ENCODE measurements around the gene SPRR2F.

SPRR2F gene

GRCh38 chr1:153072806-153073726, 40.2 kb downstream of the SPRR2F start:
- no peak for DNase-seq (ENCODE audit: low spot score)

DNA sequence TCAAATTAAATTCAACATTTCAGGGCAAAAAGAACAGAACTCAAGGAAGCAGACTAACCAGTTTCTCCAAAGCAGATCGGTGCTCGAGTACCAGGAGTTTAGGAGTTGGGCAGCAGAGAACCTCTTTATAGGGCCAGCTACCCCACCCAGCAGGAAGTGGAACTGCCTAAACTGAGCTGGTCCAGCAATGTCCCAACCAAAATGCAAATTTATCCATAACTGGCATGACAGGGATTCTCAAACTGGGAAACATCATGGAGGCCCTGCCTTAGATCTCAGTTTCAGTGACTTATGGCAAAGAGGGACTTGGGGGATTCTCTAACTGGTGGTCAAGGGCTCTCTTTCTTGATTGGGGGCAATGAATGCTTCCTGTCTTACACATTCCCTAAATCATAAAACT, 41.8 kb downstream of the SPRR2F start, which contains the start of gene SPRR2B:
SPRR2B (minus strand) TSS at position 101 of the 400 bp plus-strand sequence. CDS start 772 bp downstream, outside the sequence.
- no peak for DNase-seq (ENCODE audit: low spot score)

DNA sequence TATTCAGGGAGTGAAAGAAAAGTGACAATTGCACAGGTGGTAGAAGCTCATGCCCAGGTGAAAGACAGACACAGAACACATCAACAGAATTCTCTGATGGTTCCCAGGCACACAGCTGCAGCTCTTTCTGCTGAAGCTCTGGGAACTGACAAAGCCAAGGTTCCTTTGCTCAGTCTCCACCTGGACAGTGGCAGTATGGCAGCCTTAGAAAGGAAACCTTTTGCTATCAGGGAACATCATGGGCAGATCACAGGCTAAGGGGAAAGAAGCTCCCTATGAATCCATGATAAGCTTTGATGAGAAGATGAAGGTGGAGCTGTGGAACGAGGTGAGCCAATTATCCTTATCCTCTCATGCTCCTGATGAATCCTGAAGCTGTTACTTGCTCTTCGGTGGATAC, 43.1 kb downstream of the SPRR2F start:
- DNase-seq (ENCODE audit: low spot score): no peak
